VCaP (cell line): ENCODE measurements around the gene MFSD11.
"Not testable (repeated sequence)": the region's sequence is repeated elsewhere in the genome, so short reads cannot be mapped to it uniquely, and the experiment has no call there.

Experiments
- H3K27ac ChIP-seq: fragments of 450-650 bp; 2 replicates; pipeline ENCODE4 v1.5.1; 2017
- TF ChIP-seq, protein P1 (sequence below): fragments of 450-650 bp; conservative IDR thresholded peaks from 2 replicates; pipeline ENCODE4 v1.5.1; 2017; ENCODE audit warnings: mild to moderate bottlenecking, moderate library complexity

Gene MFSD11

DNA sequence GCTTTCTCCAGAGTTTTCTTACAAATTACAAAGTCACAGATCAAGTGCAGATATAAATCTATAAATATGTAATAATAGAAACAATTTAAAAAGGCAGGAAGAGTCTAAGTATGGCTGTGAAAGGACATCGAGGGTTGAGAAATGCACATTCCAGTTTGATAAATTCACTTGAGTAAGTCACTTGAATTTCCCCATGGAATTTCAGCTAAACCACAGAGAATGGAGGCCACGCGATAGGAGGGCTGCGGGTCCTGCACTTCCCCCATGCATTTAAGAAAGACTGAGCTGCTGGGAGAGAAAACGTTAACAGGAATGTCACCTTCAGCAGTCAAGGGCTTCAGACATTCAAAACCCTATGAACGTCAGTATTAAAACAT lies 21.1 kb upstream of the MFSD11 start:
- TF ChIP-seq, protein P1, sequence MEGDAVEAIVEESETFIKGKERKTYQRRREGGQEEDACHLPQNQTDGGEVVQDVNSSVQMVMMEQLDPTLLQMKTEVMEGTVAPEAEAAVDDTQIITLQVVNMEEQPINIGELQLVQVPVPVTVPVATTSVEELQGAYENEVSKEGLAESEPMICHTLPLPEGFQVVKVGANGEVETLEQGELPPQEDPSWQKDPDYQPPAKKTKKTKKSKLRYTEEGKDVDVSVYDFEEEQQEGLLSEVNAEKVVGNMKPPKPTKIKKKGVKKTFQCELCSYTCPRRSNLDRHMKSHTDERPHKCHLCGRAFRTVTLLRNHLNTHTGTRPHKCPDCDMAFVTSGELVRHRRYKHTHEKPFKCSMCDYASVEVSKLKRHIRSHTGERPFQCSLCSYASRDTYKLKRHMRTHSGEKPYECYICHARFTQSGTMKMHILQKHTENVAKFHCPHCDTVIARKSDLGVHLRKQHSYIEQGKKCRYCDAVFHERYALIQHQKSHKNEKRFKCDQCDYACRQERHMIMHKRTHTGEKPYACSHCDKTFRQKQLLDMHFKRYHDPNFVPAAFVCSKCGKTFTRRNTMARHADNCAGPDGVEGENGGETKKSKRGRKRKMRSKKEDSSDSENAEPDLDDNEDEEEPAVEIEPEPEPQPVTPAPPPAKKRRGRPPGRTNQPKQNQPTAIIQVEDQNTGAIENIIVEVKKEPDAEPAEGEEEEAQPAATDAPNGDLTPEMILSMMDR, result no peak
- H3K27ac ChIP-seq, result no peak overlapping the region

DNA sequence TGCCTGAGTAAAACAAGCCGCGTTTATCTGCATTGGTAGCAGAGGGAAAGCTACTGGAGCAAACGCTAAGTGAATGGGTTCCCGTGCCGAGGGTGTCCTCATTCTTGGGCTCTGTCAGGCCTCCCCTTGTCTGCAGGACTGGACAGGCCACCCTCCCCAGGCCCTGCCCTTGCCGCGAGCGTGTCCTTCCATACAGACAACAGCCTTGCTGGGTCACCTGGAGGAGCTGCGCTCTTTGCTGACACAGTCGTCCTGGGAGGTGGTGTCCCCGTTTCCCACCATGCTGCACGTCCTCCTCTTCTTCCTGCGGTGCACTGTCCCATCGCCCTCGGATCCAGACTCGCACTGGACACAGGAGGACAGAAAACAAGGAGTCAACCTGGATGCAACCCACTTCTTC lies 19.4 kb upstream of the MFSD11 start:
- TF ChIP-seq, protein P1, result no peak
- H3K27ac ChIP-seq, result no peak overlapping the region

DNA sequence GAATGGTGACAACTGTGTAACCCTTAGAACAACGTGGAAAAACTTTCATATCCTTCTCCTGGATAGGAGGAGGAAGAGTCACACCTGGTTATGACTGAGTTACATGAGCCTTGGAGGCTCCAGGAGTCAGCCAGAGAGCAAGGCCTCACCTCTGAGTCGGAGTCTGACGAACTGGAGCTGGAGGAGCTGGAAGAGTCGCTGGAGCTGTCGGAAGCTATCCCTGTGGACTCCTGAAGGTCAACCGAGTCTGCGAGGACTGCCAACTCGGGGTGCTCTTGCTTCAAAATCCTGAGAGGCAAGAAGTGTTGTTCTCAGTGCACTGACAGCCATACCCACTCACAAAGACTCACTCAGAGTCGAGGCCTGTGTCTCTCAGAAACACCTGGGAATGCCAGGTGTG lies 17.7 kb upstream of the MFSD11 start:
- H3K27ac ChIP-seq, result no peak overlapping the region
- TF ChIP-seq, protein P1, result no peak

DNA sequence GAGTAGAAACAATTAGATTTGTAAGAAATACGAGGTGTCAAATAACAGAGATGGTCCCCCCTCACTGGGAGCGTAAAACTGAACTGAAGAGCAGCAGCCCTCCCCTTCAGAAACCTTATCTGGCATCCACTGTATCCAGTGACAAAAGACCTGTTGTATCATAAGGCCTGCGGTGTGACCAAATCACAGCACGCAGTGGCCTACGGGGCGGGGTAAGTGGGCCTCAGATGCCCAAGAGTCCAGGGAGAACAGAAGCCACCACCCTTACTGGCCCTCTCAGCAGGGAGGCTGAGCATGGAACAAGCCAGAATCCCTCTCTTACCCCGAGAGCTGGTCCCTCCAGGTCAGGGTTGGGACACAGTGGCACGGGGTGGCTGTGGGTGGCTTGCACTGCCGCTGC lies 17.0 kb upstream of the MFSD11 start:
- TF ChIP-seq, protein P1, result no peak
- H3K27ac ChIP-seq, result no peak overlapping the region

DNA sequence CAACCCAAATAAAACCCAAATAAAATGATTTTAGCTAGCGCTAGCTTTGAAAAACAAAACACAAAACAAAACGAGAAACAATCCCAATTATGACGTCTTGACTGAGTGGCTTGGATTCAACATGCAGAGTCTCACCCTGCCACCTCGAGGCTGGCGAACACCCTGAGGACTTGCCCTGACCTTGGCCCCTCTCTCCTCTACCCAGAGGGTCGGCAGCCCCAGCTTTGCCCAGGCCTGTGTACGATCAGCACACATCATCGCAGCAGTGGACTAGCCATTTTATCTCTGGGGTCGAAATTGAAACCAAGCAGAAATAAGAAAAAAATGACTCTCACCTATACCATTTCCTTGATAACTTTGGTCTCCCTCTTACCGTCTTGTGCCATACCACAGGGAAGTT lies 16.5 kb upstream of the MFSD11 start:
- TF ChIP-seq, protein P1, result no peak
- H3K27ac ChIP-seq, result no peak overlapping the region

DNA sequence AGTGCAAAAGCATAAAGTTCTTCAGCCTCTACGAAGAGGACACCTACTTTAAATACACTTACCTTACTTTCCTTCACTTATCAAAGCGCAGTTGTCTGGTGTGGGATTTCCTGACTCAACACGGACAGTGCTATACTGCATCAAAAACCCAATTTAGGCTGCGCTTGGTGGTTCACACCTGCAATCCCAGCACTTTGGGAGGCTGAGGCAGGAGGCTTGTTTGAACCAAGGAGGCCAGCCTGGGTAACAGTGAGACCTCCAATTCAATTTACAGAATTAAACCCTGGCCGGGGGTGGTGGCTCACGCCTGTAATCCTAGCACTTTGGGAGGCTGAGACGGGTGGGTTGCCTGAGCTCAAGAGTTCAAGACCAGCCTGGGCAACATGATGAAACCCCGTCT lies 15.6 kb upstream of the MFSD11 start:
- TF ChIP-seq, protein P1, result no peak
- H3K27ac ChIP-seq, result no peak overlapping the region

DNA sequence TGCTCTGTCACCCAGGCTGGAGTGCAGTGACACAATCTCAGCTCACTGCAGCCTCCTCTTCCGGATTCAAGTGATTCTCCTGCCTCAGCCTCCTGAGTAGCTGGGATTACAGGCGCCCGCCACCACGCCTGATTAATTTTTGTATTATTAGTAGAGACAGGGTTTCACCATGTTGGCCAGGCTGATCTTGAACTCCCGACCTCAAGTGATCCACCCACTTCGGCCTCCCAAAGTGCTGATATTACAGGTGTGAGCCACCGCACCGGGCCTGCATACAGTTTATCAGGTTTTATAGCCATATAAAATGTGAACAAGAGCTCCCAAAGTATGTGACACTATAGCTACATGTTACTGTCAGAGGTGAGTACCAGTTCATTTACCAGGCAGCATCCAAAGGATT lies 14.9 kb upstream of the MFSD11 start:
- not testable (repeated sequence) for H3K27ac ChIP-seq

DNA sequence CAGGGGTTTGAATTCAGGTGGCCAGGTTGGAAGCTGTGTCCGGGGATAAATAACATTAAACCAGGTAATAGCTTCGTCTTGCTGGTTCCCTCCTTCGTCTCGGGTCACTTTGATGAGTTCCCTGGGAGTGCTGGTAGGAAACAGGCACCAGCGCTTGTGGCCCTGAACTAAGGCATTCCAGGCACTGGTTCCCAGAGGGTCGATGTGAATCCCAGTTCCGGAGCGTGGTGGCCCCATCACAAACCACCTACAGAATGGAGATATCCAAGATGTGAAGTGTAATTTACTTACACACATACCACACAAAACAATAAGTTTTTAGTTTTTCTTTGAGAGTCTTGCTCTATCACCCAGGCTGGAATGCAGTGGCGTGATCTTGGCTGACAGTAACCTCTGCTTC lies 14.1 kb upstream of the MFSD11 start:
- peak overlapping the region; percentile 99; the same call in 1 of the 2 replicates for H3K27ac ChIP-seq
- TF ChIP-seq, protein P1, result no peak
